CD14-positive monocyte (primary cell): ENCODE results near the gene HCRTR1. TPM values are rescaled to one million over a fixed set of nuclear protein-coding genes. Genes with fewer than 3 reads are reported as not detected.

ENCODE experiments used
- DNase-seq, 3 donors: peaks; one replicate each; pipeline ENCODE4 v3.0.0-alpha.2; 2011 to 2022
- H2AFZ ChIP-seq: 2 replicates; pipeline ENCODE4 v1.6.0; 2012; ENCODE audit warnings: mild to moderate bottlenecking, low read depth, low read length, inconsistent platforms; ENCODE audit not compliant: insufficient read depth, poor library complexity, severe bottlenecking
- H3K27ac ChIP-seq, 2 donors: 1 replicate in 1 of 2; 2 replicates in 1 of 2; pipeline ENCODE4 v1.5.1; 2012 to 2013; ENCODE audit warnings: low read length in 2 of 2, control low read depth in 1 of 2, inconsistent platforms in 1 of 2, low read depth in 1 of 2, mild to moderate bottlenecking in 1 of 2
- H3K27me3 ChIP-seq, 2 donors: one replicate each; pipeline versions ENCODE4 v1.6.0 to v1.6.1; 2011 to 2013; ENCODE audit warnings: low read length in 2 of 2; ENCODE audit not compliant: control insufficient read depth in 2 of 2, insufficient read depth in 2 of 2
- H3K36me3 ChIP-seq, 2 donors: replicated peaks in 1 of 2; 1 replicate in 1 of 2; 2 replicates in 1 of 2; pipeline versions ENCODE4 v1.5.1 to v1.6.1; 2012 to 2013; ENCODE audit warnings: low read length in 2 of 2, control low read depth in 1 of 2, inconsistent platforms in 1 of 2, mild to moderate bottlenecking in 1 of 2; ENCODE audit not compliant: insufficient read depth in 2 of 2, control insufficient read depth in 1 of 2
- H3K4me1 ChIP-seq, 2 donors: 1 replicate in 1 of 2; 2 replicates in 1 of 2; pipeline versions ENCODE4 v1.5.1 to v1.6.1; 2012 to 2013; ENCODE audit warnings: low read length in 2 of 2, control low read depth in 1 of 2, inconsistent platforms in 1 of 2, mild to moderate bottlenecking in 1 of 2, moderate library complexity in 1 of 2; ENCODE audit not compliant: insufficient read depth in 2 of 2, control insufficient read depth in 1 of 2
- H3K4me2 ChIP-seq: replicated peaks from 2 replicates; pipeline ENCODE3; 2012; ENCODE audit warnings: low read length, moderate library complexity, mild to moderate bottlenecking; ENCODE audit not compliant: poor library complexity, severe bottlenecking; ENCODE audit errors: extremely low read depth
- H3K4me3 ChIP-seq, 3 experiments: fragments of 200-600 bp in 1 of 3; sonication (generic) in 1 of 3; replicated peaks in 1 of 3; 1 replicate in 2 of 3; 2 replicates in 1 of 3; pipeline ENCODE4 v1.5.1; 2011 to 2013; ENCODE audit warnings: low read length in 3 of 3, mild to moderate bottlenecking in 3 of 3, control low read depth in 2 of 3, low read depth in 2 of 3, inconsistent platforms in 1 of 3, moderate library complexity in 1 of 3
- H3K79me2 ChIP-seq: 2 replicates; pipeline ENCODE4 v1.6.0; 2012; ENCODE audit warnings: mild to moderate bottlenecking, control low read depth, inconsistent platforms, low read length, moderate library complexity; ENCODE audit not compliant: insufficient read depth
- H3K9ac ChIP-seq: 2 replicates; pipeline ENCODE4 v1.6.0; 2017; ENCODE audit warnings: low read length, mild to moderate bottlenecking; ENCODE audit not compliant: insufficient read depth, poor library complexity, severe bottlenecking
- H3K9me3 ChIP-seq, 2 donors: replicated peaks in 1 of 2; 1 replicate in 1 of 2; 2 replicates in 1 of 2; pipeline versions ENCODE4 v1.5.1 to v1.6.1; 2012 to 2013; ENCODE audit warnings: low read length in 2 of 2, control low read depth in 1 of 2; ENCODE audit not compliant: control insufficient read depth in 1 of 2, insufficient read depth in 1 of 2
- H4K20me1 ChIP-seq: 2 replicates; pipeline ENCODE4 v1.6.0; 2012; ENCODE audit warnings: mild to moderate bottlenecking, low read length, control low read depth, moderate library complexity; ENCODE audit not compliant: insufficient read depth
- H3K27ac Mint-ChIP-seq, 7 donors: one replicate each; pipeline ENCODE4 v1.8.0; 2020; ENCODE audit warnings: mild to moderate bottlenecking in 7 of 7, mixed read lengths in 7 of 7, moderate library complexity in 6 of 7, inconsistent platforms in 2 of 7
- H3K27me3 Mint-ChIP-seq, 3 donors: one replicate each; pipeline ENCODE4 v1.8.0; 2021 to 2022; ENCODE audit warnings: low read depth in 3 of 3, mild to moderate bottlenecking in 3 of 3, mixed read lengths in 3 of 3, moderate library complexity in 3 of 3, inconsistent platforms in 1 of 3
- H3K36me3 Mint-ChIP-seq, 2 donors: one replicate each; pipeline ENCODE4 v1.8.0; 2020; ENCODE audit warnings: mixed read lengths in 2 of 2, inconsistent platforms in 1 of 2, mild to moderate bottlenecking in 1 of 2
- H3K4me1 Mint-ChIP-seq: one replicate; pipeline ENCODE4 v1.8.0; 2020; ENCODE audit warnings: mild to moderate bottlenecking, mixed read lengths
- H3K4me3 Mint-ChIP-seq, 2 donors: one replicate each; pipeline ENCODE4 v1.8.0; 2020; ENCODE audit warnings: mild to moderate bottlenecking in 2 of 2, mixed read lengths in 2 of 2, moderate library complexity in 1 of 2
- H3K9me3 Mint-ChIP-seq, 7 donors: one replicate each; pipeline ENCODE4 v1.8.0; 2020 to 2022; ENCODE audit warnings: mixed read lengths in 7 of 7, mild to moderate bottlenecking in 6 of 7, moderate library complexity in 6 of 7, inconsistent platforms in 2 of 7
- CTCF ChIP-seq: fragments of 200-600 bp; IDR thresholded peaks from one replicate; pipeline ENCODE4 v1.8.0; 2022; ENCODE audit warnings: antibody characterized with exemption, mild to moderate bottlenecking
- WGBS: methylation state at CpG from one replicate; pipeline ENCODE4 v1.1.5; 2013; ENCODE audit warnings: missing lambda C conversion rate; ENCODE audit not compliant: insufficient coverage; 5-methylcytosine and 5-hydroxymethylcytosine counted together
- intact Hi-C, 2 donors: fragments of 100-400 bp; cut with micrococcal nuclease; formaldehyde crosslinking; loops; one replicate each; pipeline versions ENCODE4 v1.15.0 to v1.15.1; 2023
- polyA plus RNA-seq, 3 donors: library from polyadenylated mRNA; depleted of rRNA in 1 of 3; unstranded in 2 of 3; stranded (reverse) in 1 of 3; fragments of 300-500 nt in 2 of 3; fragments of >200 nt in 1 of 3; fragmentation: Illumina TruSeq in 2 of 3; gene quantifications; 1 replicate in 2 of 3; 2 replicates in 1 of 3; pipeline ENCODE4 v1.2.3, GENCODE V29; 2012 to 2021

The HCRTR1 gene
- polyA plus RNA-seq, 3 donors: not detected

- Histone ChIP-seq H3K27ac (no peak overlapping the region), H3K4me1 (peaks cover 5% of the 10 kb centered on the region in 2 donors), H3K4me3 (no peak overlapping the region), H3K9ac (no peak overlapping the region), H3K79me2 (no peaks in the 10 kb centered on the region), H3K27me3 (peaks cover 0 to 8% of the 10 kb centered on the region in 2 donors), H2AFZ (no peak overlapping the region), H3K9me3 (no peaks in the 10 kb centered on the region), H3K4me2 (no peak overlapping the region), H4K20me1 (no peaks in the 10 kb centered on the region), H3K36me3 (no peaks in the 10 kb centered on the region)
- H3K4me3 Mint-ChIP-seq: peak overlapping the region in 1 of 2 donors; percentile 50
- H3K9me3 Mint-ChIP-seq: no peaks in the 10 kb centered on the region
- no peaks in the 10 kb centered on the region for H3K36me3 Mint-ChIP-seq
- 90% methylated on average over 4 of the region's 14 CpGs for WGBS
- intact Hi-C loops: no loop called here
- H3K27ac Mint-ChIP-seq: peak overlapping the region in 2 of 7 donors; percentile 10 to 36
- DNase-seq: no peak
- H3K4me1 Mint-ChIP-seq: peaks cover 19% of the 10 kb centered on the region
- peaks cover 4 to 10% (median 10%) of the 10 kb centered on the region in 3 donors for H3K27me3 Mint-ChIP-seq
- TF ChIP-seq CTCF: no peak
Observed at GRCh38 chr1:31571340-31572295, 45.9 kb upstream of the HCRTR1 start.

- peaks cover 19% of the 10 kb centered on the region for H3K4me1 Mint-ChIP-seq
- peak overlapping the region in 1 of 7 donors; percentile 12 for H3K27ac Mint-ChIP-seq
- 77% methylated on average over 4 of the region's 7 CpGs for WGBS
- Histone ChIP-seq H3K27me3 (peaks cover 0 to 12% of the 10 kb centered on the region in 2 donors), H3K79me2 (no peaks in the 10 kb centered on the region), H3K27ac (no peak overlapping the region), H2AFZ (no peak overlapping the region), H3K4me1 (peaks cover 5% of the 10 kb centered on the region in 2 donors), H3K9me3 (no peaks in the 10 kb centered on the region), H4K20me1 (no peaks in the 10 kb centered on the region), H3K36me3 (no peaks in the 10 kb centered on the region), H3K4me2 (no peak overlapping the region), H3K4me3 (no peak overlapping the region), H3K9ac (no peak overlapping the region)
- peaks cover 11 to 19% (median 15%) of the 10 kb centered on the region in 3 donors for H3K27me3 Mint-ChIP-seq
- no peak for TF ChIP-seq CTCF
- H3K36me3 Mint-ChIP-seq: no peaks in the 10 kb centered on the region
- DNase-seq: no peak
- H3K9me3 Mint-ChIP-seq: no peaks in the 10 kb centered on the region
- intact Hi-C loops: no loop called here
- H3K4me3 Mint-ChIP-seq: no peak overlapping the region
Observed at GRCh38 chr1:31572323-31573104, 45.0 kb upstream of the HCRTR1 start.
